Vagina (tissue), 2 donors: ENCODE results near the gene FXYD6.

Source experiments
- POLR2A ChIP-seq, 2 donors: fragments of 450-650 bp; IDR thresholded peaks; one replicate each; pipeline ENCODE4 v1.6.1; 2017; ENCODE audit warnings: antibody characterized with exemption in 2 of 2, mild to moderate bottlenecking in 2 of 2, moderate library complexity in 2 of 2
- POLR2AphosphoS5 ChIP-seq, 2 donors: sonication (generic); formaldehyde crosslinking; IDR thresholded peaks; one replicate each; pipeline ENCODE4 v1.9.0; 2017; ENCODE audit warnings: antibody characterized with exemption in 2 of 2, mild to moderate bottlenecking in 2 of 2, low read depth in 1 of 2; ENCODE audit not compliant: insufficient read depth in 1 of 2
- TF ChIP-seq, protein P1 (sequence below), 3 experiments: fragments of 450-650 bp in 2 of 3; fragments of 200-600 bp in 1 of 3; sonication (generic) in 1 of 3; IDR thresholded peaks; one replicate each; pipeline ENCODE4 v1.5.1; 2017 to 2019; ENCODE audit warnings: antibody characterized with exemption in 3 of 3, mild to moderate bottlenecking in 2 of 3, moderate library complexity in 2 of 3

DNA sequence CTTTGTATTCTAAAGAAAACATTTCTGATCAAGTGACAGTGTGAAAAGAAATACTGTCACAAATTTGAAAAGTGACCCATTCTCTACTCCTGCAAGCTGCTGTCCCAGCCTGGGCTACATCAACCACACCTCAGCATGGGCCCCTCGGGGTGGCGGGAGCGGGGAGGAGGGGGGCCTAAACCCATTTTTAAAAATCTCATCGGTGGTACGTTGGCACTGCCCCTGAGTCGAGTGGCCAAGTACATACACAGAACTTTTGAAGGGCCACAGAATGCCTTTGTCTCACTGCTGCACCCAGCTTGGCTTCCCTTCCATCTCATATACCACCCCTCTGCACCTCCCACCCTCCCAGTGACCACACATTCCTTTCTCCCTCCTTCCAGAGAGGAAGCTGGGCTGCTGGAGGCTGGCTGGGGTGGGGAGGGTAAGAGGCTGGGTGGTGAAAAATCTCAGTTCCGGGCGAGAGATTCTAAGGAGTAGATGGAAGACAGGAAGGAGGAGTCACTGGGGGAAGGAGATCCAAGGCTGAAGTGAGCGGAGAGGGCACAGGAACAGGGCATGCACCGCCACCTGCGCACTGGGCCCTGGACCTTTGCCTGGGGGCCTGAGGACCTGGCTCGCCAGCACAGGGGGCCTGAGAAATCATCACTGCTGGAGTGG lies 21.1 kb downstream of the FXYD6 start:
- TF ChIP-seq, protein P1, sequence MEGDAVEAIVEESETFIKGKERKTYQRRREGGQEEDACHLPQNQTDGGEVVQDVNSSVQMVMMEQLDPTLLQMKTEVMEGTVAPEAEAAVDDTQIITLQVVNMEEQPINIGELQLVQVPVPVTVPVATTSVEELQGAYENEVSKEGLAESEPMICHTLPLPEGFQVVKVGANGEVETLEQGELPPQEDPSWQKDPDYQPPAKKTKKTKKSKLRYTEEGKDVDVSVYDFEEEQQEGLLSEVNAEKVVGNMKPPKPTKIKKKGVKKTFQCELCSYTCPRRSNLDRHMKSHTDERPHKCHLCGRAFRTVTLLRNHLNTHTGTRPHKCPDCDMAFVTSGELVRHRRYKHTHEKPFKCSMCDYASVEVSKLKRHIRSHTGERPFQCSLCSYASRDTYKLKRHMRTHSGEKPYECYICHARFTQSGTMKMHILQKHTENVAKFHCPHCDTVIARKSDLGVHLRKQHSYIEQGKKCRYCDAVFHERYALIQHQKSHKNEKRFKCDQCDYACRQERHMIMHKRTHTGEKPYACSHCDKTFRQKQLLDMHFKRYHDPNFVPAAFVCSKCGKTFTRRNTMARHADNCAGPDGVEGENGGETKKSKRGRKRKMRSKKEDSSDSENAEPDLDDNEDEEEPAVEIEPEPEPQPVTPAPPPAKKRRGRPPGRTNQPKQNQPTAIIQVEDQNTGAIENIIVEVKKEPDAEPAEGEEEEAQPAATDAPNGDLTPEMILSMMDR (IDR thresholded peaks at IDR 0.05): no peak
- TF ChIP-seq POLR2A (IDR thresholded peaks at IDR 0.05): no peak
- no peak for TF ChIP-seq POLR2AphosphoS5 (IDR thresholded peaks at IDR 0.05; ENCODE audit: insufficient read depth in 1 of 2, low read depth in 1 of 2)
